22Rv1 (cell line): ENCODE measurements around the gene TXNDC15.

ENCODE experiments used
- ZFX ChIP-seq: fragments of 450-650 bp; IDR thresholded peaks from 2 replicates; pipeline ENCODE4 v1.6.1; 2017; ENCODE audit warnings: antibody characterized with exemption, borderline replicate concordance
- TF ChIP-seq, protein P1 (sequence below): fragments of 450-650 bp; IDR thresholded peaks from 2 replicates; pipeline ENCODE4 v1.5.1; 2017; ENCODE audit warnings: mild to moderate bottlenecking

- TF ChIP-seq, protein P1, sequence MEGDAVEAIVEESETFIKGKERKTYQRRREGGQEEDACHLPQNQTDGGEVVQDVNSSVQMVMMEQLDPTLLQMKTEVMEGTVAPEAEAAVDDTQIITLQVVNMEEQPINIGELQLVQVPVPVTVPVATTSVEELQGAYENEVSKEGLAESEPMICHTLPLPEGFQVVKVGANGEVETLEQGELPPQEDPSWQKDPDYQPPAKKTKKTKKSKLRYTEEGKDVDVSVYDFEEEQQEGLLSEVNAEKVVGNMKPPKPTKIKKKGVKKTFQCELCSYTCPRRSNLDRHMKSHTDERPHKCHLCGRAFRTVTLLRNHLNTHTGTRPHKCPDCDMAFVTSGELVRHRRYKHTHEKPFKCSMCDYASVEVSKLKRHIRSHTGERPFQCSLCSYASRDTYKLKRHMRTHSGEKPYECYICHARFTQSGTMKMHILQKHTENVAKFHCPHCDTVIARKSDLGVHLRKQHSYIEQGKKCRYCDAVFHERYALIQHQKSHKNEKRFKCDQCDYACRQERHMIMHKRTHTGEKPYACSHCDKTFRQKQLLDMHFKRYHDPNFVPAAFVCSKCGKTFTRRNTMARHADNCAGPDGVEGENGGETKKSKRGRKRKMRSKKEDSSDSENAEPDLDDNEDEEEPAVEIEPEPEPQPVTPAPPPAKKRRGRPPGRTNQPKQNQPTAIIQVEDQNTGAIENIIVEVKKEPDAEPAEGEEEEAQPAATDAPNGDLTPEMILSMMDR: no peak
- TF ChIP-seq ZFX: no peak
Observed at GRCh38 chr5:134824681-134825080, 49.5 kb upstream of the TXNDC15 start.
